Right lobe of liver (tissue), 4 donors: ENCODE results near the gene TMC8.

Source experiments
- CTCF ChIP-seq, 4 donors: fragments of 200-600 bp in 3 of 4; fragments of 450-650 bp in 1 of 4; IDR thresholded peaks; one replicate each; pipeline versions ENCODE4 v1.5.1 to v1.8.0; 2016 to 2022; ENCODE audit warnings: antibody characterized with exemption in 4 of 4, mild to moderate bottlenecking in 2 of 4
- POLR2A ChIP-seq: fragments of 450-650 bp; IDR thresholded peaks from one replicate; pipeline ENCODE4 v1.6.1; 2017; ENCODE audit warnings: antibody characterized with exemption, mild to moderate bottlenecking
- donor health status: DM: no; HTN: no; CAD: no.
- donor health status: DM: no; HTN: no; CAD: no.
- donor health status: DM: no; HTN: yes; CAD: no.

DNA sequence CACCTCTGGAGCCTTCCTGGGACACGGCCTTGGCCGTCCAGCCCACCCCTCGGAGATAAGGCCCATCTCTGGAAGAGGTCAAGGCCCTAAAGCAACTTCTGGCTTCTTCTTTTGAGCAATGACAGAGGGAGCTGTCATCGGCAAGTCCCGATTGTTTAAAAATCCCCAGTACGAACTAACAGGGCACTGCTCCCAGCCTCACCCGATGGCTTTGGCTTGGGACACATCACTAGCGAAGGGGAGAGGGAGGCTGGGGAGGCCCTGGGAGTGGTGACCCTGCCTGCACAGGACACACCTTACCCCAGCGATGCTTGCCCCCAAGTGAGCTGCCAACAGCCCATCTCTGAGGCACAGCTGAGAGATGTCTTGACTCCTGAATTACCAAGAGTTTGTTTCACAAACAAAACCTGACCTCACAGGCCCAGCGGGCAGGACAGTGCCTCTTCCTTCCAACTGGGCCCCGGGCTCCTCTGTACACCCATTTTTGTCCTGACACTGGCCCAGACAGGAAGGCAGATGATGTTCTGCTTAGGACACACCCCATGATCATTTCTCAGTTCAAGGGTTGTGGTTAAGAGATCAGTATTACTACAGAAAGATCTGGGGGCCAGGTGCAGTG lies 42.6 kb downstream of the TMC8 start:
- no peak for TF ChIP-seq POLR2A
- TF ChIP-seq CTCF (IDR thresholded peaks at IDR 0.05): no peak
